HepG2 (cell line): ENCODE results near the gene GNAI2. TPM values are rescaled to one million over a fixed set of nuclear protein-coding genes. Genes with fewer than 3 reads are reported as not detected.
A peak's percentile ranks its signal among the peaks of the same experiment; 100 is the strongest.

Experiments used
- DMTF1 ChIP-seq: sonication (generic); formaldehyde crosslinking; IDR thresholded peaks from 2 replicates; pipeline ENCODE4 v1.4.0; 2020; ENCODE audit warnings: mild to moderate bottlenecking, missing genetic modification reagents
- EHMT2 ChIP-seq: fragments of 200-600 bp; sonication (generic); IDR thresholded peaks from 2 replicates; pipeline ENCODE4 v1.7.0; 2017; ENCODE audit warnings: antibody characterized with exemption, low read depth, low read length, borderline replicate concordance
- GPN1 ChIP-seq: sonication (generic); formaldehyde crosslinking; IDR thresholded peaks from 2 replicates; pipeline ENCODE4 v1.5.1; 2020; ENCODE audit warnings: missing genetic modification reagents, borderline replicate concordance
- JUN ChIP-seq: sonication (generic); formaldehyde crosslinking; IDR thresholded peaks from 2 replicates; pipeline ENCODE4 v1.4.0; 2020; ENCODE audit warnings: mild to moderate bottlenecking, missing genetic modification reagents
- KDM2A ChIP-seq: sonication (generic); formaldehyde crosslinking; IDR thresholded peaks from 2 replicates; pipeline ENCODE4 v1.4.0; 2020; ENCODE audit warnings: low read depth, missing genetic modification reagents, borderline replicate concordance
- KLF9 ChIP-seq: IDR thresholded peaks from 2 replicates; pipeline ENCODE4 v1.6.1; 2016; ENCODE audit warnings: low read depth
- RARA ChIP-seq: IDR thresholded peaks from 2 replicates; pipeline ENCODE4 v1.6.1; 2016; ENCODE audit warnings: missing genetic modification reagents, missing compliant biosample characterization
- SRSF1 ChIP-seq: fragments of 200-400 bp; formaldehyde crosslinking; optimal IDR thresholded peaks from 2 replicates; pipeline ENCODE3; 2017; ENCODE audit warnings: mild to moderate bottlenecking, low read depth, low read length, moderate library complexity
- SSRP1 ChIP-seq: IDR thresholded peaks from 2 replicates; pipeline ENCODE4 v1.6.1; 2016; ENCODE audit warnings: control low read depth
- TEF ChIP-seq: sonication (generic); formaldehyde crosslinking; IDR thresholded peaks from 2 replicates; pipeline ENCODE4 v1.5.0; 2020; ENCODE audit warnings: missing genetic modification reagents
- THAP11 ChIP-seq: IDR thresholded peaks from 2 replicates; pipeline ENCODE4 v1.6.1; 2016; ENCODE audit warnings: missing biosample characterization, missing genetic modification reagents
- TRIM24 ChIP-seq: sonication (generic); formaldehyde crosslinking; IDR thresholded peaks from 2 replicates; pipeline ENCODE4 v1.8.0; 2022; ENCODE audit warnings: mild to moderate bottlenecking, missing genetic modification reagents
- ZFP82 ChIP-seq: sonication (generic); formaldehyde crosslinking; IDR thresholded peaks from 2 replicates; pipeline ENCODE4 v1.5.1; 2020; ENCODE audit warnings: mild to moderate bottlenecking, missing genetic modification reagents, borderline replicate concordance
- ZFP91 ChIP-seq: sonication (generic); formaldehyde crosslinking; IDR thresholded peaks from 2 replicates; pipeline ENCODE4 v1.9.0; 2022; ENCODE audit warnings: missing genetic modification reagents, mild to moderate bottlenecking, borderline replicate concordance
- ZNF124 ChIP-seq: sonication (generic); formaldehyde crosslinking; IDR thresholded peaks from 2 replicates; pipeline ENCODE4 v1.4.0; 2020; ENCODE audit warnings: missing genetic modification reagents
- ZNF30 ChIP-seq: sonication (generic); formaldehyde crosslinking; IDR thresholded peaks from 2 replicates; pipeline ENCODE4 v1.5.0; 2020; ENCODE audit warnings: mild to moderate bottlenecking, missing genetic modification reagents
- ZNF407 ChIP-seq: sonication (generic); formaldehyde crosslinking; IDR thresholded peaks from one replicate; pipeline ENCODE4 v1.5.1; 2020; ENCODE audit warnings: mild to moderate bottlenecking, missing genetic modification reagents; ENCODE audit errors: not compliant biosample characterization
- ZZZ3 ChIP-seq: sonication (generic); formaldehyde crosslinking; IDR thresholded peaks from 2 replicates; pipeline ENCODE4 v1.4.0; 2020; ENCODE audit warnings: missing genetic modification reagents, mild to moderate bottlenecking, borderline replicate concordance
- polyA plus RNA-seq, 8 experiments: library from polyadenylated mRNA; depleted of rRNA in 3 of 8; stranded (reverse) in 7 of 8; unstranded in 1 of 8; fragments of >200 nt; fragmentation: Illumina TruSeq in 4 of 8; extraction: Trizol in 4 of 8; gene quantifications; 2 replicates each; pipeline versions ENCODE4 v1.2.1 to v1.2.3, GENCODE V29; 2011 to 2016; ENCODE audit warnings: low read depth in 4 of 8, missing spikeins in 1 of 8, mixed read lengths in 1 of 8; ENCODE audit not compliant: insufficient read depth in 1 of 8
- total RNA-seq, 5 experiments: library from RNA; depleted of rRNA; stranded (reverse); fragments of >200 nt; fragmentation: Illumina TruSeq; extraction: Trizol; gene quantifications; 2 replicates each; pipeline ENCODE4 v1.2.3, GENCODE V29; 2016; ENCODE audit warnings: low read depth in 1 of 5

The GNAI2 gene
- total and polyA plus RNA-seq, 2 of the 13 experiments (the other 11 are each of a cell fraction or from before 2014, with no cell fraction given), result 51.1 to 66.2 TPM

- TF ChIP-seq ZNF407 (no peak), ZNF124 (CRISPR knock-in tag) (no peak), SRSF1 (no peak), GPN1 (no peak), ZFP91 (CRISPR knock-in tag) (peak; percentile 24; the same call in 1 of the 2 replicates), THAP11 (CRISPR knock-in tag) (peak; percentile 56), DMTF1 (CRISPR knock-in tag) (no peak), TRIM24 (CRISPR knock-in tag) (no peak), EHMT2 (no peak), KLF9 (no peak), ZZZ3 (no peak), JUN (CRISPR knock-in tag) (no peak), ZFP82 (no peak), ZNF30 (CRISPR knock-in tag) (no peak), KDM2A (peak; percentile 81), TEF (CRISPR knock-in tag) (no peak), SSRP1 (0 out of 2 replicates have a peak, but pooled peaks have one; percentile 53), RARA (no peak)
Measured at GRCh38 chr3:50189274-50189673, 46.7 kb upstream of the GNAI2 start (continued).
